HepG2 (cell line): Measurements from ENCODE around the gene TP53. TPM values are rescaled to one million over a fixed set of nuclear protein-coding genes. Genes with fewer than 3 reads are reported as not detected.
A peak's percentile ranks its signal among the peaks of the same experiment; 100 is the strongest.

Source experiments
- ARID4A ChIP-seq: sonication (generic); formaldehyde crosslinking; IDR thresholded peaks from 2 replicates; pipeline ENCODE4 v1.5.0; 2020; ENCODE audit warnings: mild to moderate bottlenecking, missing genetic modification reagents, borderline replicate concordance
- ARNT ChIP-seq: fragments of 450-650 bp; IDR thresholded peaks from 2 replicates; pipeline ENCODE4 v1.6.1; 2017
- ATF1 ChIP-seq: IDR thresholded peaks from 2 replicates; pipeline ENCODE4 v1.6.1; 2016; ENCODE audit warnings: mild to moderate bottlenecking, control low read depth
- ELF3 ChIP-seq: IDR thresholded peaks from 2 replicates; pipeline ENCODE4 v1.6.1; 2016; ENCODE audit warnings: missing genetic modification reagents, missing compliant biosample characterization
- GABPB1 ChIP-seq: IDR thresholded peaks from 2 replicates; pipeline ENCODE4 v1.6.1; 2016; ENCODE audit warnings: mild to moderate bottlenecking, missing genetic modification reagents, moderate library complexity, missing compliant biosample characterization
- GATA4 ChIP-seq: sonication (generic); IDR thresholded peaks from 2 replicates; pipeline ENCODE4 v1.6.1; 2016; ENCODE audit warnings: antibody characterized with exemption, low read depth, borderline replicate concordance
- IRF9 ChIP-seq: sonication (generic); formaldehyde crosslinking; IDR thresholded peaks from 2 replicates; pipeline ENCODE4 v1.8.0; 2022; ENCODE audit warnings: missing genetic modification reagents, mild to moderate bottlenecking, borderline replicate concordance
- JARID2 ChIP-seq: sonication (generic); formaldehyde crosslinking; IDR thresholded peaks from 2 replicates; pipeline ENCODE4 v1.8.1; 2023; ENCODE audit warnings: missing genetic modification reagents, inconsistent platforms; ENCODE audit not compliant: insufficient replicate concordance
- KLF16 ChIP-seq, 2 experiments: sonication (generic) in 1 of 2; formaldehyde crosslinking in 1 of 2; IDR thresholded peaks; 2 replicates each; pipeline versions ENCODE4 v1.6.1 to v1.8.0; 2016 to 2023; ENCODE audit warnings: missing genetic modification reagents in 2 of 2, missing compliant biosample characterization in 1 of 2
- KMT2B ChIP-seq: IDR thresholded peaks from 2 replicates; pipeline ENCODE4 v1.6.1; 2016; ENCODE audit warnings: missing genetic modification reagents, missing compliant biosample characterization
- NKX3-1 ChIP-seq: sonication (generic); formaldehyde crosslinking; IDR thresholded peaks from 2 replicates; pipeline ENCODE4 v1.5.0; 2020; ENCODE audit warnings: missing genetic modification reagents
- RAD21 ChIP-seq: fragments of 450-650 bp; formaldehyde crosslinking; IDR thresholded peaks from 2 replicates; pipeline ENCODE4 v1.5.0; 2020; ENCODE audit warnings: mild to moderate bottlenecking
- REL ChIP-seq: sonication (generic); formaldehyde crosslinking; conservative IDR thresholded peaks from 2 replicates; pipeline ENCODE4 v1.8.0; 2022; ENCODE audit warnings: mild to moderate bottlenecking, missing genetic modification reagents, moderate library complexity
- SIN3B ChIP-seq: fragments of 150-350 bp; IDR thresholded peaks from 2 replicates; pipeline ENCODE4 v1.6.1; 2014; ENCODE audit warnings: low read length
- SMARCC2 ChIP-seq: fragments of 450-650 bp; IDR thresholded peaks from 2 replicates; pipeline ENCODE4 v1.6.1; 2017; ENCODE audit warnings: antibody characterized with exemption, mild to moderate bottlenecking
- SNAI1 ChIP-seq: sonication (generic); formaldehyde crosslinking; IDR thresholded peaks from 2 replicates; pipeline ENCODE4 v1.5.0; 2020; ENCODE audit warnings: mild to moderate bottlenecking, missing genetic modification reagents, borderline replicate concordance
- TOE1 ChIP-seq: sonication (generic); formaldehyde crosslinking; IDR thresholded peaks from 2 replicates; pipeline ENCODE4 v1.4.0; 2020; ENCODE audit warnings: mild to moderate bottlenecking, missing genetic modification reagents
- ZKSCAN8 ChIP-seq: IDR thresholded peaks from 2 replicates; pipeline ENCODE4 v1.6.1; 2016; ENCODE audit warnings: borderline replicate concordance, missing genetic modification reagents, missing compliant biosample characterization
- ZNF343 ChIP-seq: sonication (generic); formaldehyde crosslinking; IDR thresholded peaks from 2 replicates; pipeline ENCODE4 v1.4.0; 2020; ENCODE audit warnings: mild to moderate bottlenecking, missing genetic modification reagents
- ZNF616 ChIP-seq: sonication (generic); formaldehyde crosslinking; IDR thresholded peaks from 2 replicates; pipeline ENCODE4 v1.5.0; 2020; ENCODE audit warnings: low read depth, mild to moderate bottlenecking, missing genetic modification reagents
- ZNF75D ChIP-seq: sonication (generic); formaldehyde crosslinking; IDR thresholded peaks from 2 replicates; pipeline ENCODE4 v1.8.1; 2023; ENCODE audit warnings: missing genetic modification reagents, mild to moderate bottlenecking, borderline replicate concordance
- ZNF772 ChIP-seq: sonication (generic); formaldehyde crosslinking; IDR thresholded peaks from 2 replicates; pipeline ENCODE4 v1.5.0; 2020; ENCODE audit warnings: mild to moderate bottlenecking, missing genetic modification reagents
- ZNF776 ChIP-seq: sonication (generic); formaldehyde crosslinking; IDR thresholded peaks from 2 replicates; pipeline ENCODE4 v1.4.0; 2020; ENCODE audit warnings: mild to moderate bottlenecking, missing genetic modification reagents
- polyA plus RNA-seq, 8 experiments: library from polyadenylated mRNA; depleted of rRNA in 3 of 8; stranded (reverse) in 7 of 8; unstranded in 1 of 8; fragments of >200 nt; fragmentation: Illumina TruSeq in 4 of 8; extraction: Trizol in 4 of 8; gene quantifications; 2 replicates each; pipeline versions ENCODE4 v1.2.1 to v1.2.3, GENCODE V29; 2011 to 2016; ENCODE audit warnings: low read depth in 4 of 8, missing spikeins in 1 of 8, mixed read lengths in 1 of 8; ENCODE audit not compliant: insufficient read depth in 1 of 8
- total RNA-seq, 5 experiments: library from RNA; depleted of rRNA; stranded (reverse); fragments of >200 nt; fragmentation: Illumina TruSeq; extraction: Trizol; gene quantifications; 2 replicates each; pipeline ENCODE4 v1.2.3, GENCODE V29; 2016; ENCODE audit warnings: low read depth in 1 of 5
- TF ChIP-seq, protein P1 (sequence below): IDR thresholded peaks from 2 replicates; pipeline ENCODE4 v1.6.1; 2016; ENCODE audit warnings: missing compliant biosample characterization, missing genetic modification reagents, borderline replicate concordance
- TF ChIP-seq, protein P2 (sequence below): sonication (generic); formaldehyde crosslinking; IDR thresholded peaks from 2 replicates; pipeline ENCODE4 v1.4.0; 2020; ENCODE audit warnings: missing genetic modification reagents

TP53 gene
- total and polyA plus RNA-seq, 2 of the 13 experiments (the other 11 are each of a cell fraction or from before 2014, with no cell fraction given) = 17.1 to 29.9 TPM

DNA sequence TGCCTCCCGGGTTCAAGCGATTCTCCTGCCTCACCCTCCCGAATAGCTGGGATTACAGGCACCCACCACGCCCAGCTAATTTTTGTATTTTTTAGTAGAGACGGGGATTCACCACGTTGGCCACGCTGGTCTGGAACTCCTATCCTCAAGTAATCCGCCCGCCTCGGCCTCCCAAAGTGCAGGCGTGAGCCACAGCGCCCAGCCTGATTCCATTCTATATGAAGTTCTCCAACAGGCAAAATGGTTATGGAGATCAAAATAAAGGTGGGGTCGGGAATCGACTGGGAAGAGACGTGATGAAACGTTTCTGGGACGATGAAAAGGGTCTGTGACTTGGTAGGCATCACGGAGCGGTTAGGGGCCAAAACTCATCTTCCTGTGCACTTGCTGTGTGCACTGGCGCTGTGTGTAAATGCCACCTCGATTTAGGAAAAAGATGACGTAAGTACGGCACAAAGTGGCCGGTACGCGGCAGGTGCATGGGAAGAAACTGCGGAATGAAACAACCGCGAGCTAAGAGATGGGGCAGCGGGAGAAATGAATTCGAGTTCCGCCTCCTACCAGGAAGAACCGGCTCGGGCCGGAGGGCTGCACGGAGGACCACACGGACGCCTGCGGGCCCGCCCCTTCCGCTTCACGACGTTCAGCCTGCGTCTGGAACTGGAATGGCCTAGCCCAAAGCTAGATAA lies 1.6 kb downstream of the TP53 start (continued):
- TF ChIP-seq ARID4A (CRISPR knock-in tag) (peak; percentile 66), ELF3 (peak; percentile 95), TOE1 (CRISPR knock-in tag) (no peak), ZNF75D (CRISPR knock-in tag) (no peak), ZNF772 (CRISPR knock-in tag) (0 out of 2 replicates have a peak, but pooled peaks have one; percentile 18), ZNF616 (CRISPR knock-in tag) (0 out of 2 replicates have a peak, but pooled peaks have one; percentile 59), ATF1 (peak; percentile 17), KMT2B (CRISPR knock-in tag) (peak; percentile 87; the same call in 1 of the 2 replicates), GABPB1 (peak; percentile 93), RAD21 (CRISPR knock-in tag) (0 out of 2 replicates have a peak, but pooled peaks have one; percentile 9), JARID2 (CRISPR knock-in tag) (no peak), SNAI1 (CRISPR knock-in tag) (no peak), KLF16 (CRISPR knock-in tag; IDR thresholded peaks at IDR 0.05) (peak in 1 of 2 experiments; percentile 63; a peak in 1 of 4 replicates), ARNT (no peak), SMARCC2 (no peak), ZKSCAN8 (CRISPR knock-in tag) (0 out of 2 replicates have a peak, but pooled peaks have one; percentile 3), NKX3-1 (CRISPR knock-in tag) (no peak), SIN3B (0 out of 2 replicates have a peak, but pooled peaks have one; percentile 58), IRF9 (CRISPR knock-in tag) (no peak; the same call in 1 of the 2 replicates), ZNF776 (CRISPR knock-in tag) (no peak), GATA4 (no peak), ZNF343 (CRISPR knock-in tag) (no peak), REL (CRISPR knock-in tag) (no peak)
- TF ChIP-seq, protein P1, sequence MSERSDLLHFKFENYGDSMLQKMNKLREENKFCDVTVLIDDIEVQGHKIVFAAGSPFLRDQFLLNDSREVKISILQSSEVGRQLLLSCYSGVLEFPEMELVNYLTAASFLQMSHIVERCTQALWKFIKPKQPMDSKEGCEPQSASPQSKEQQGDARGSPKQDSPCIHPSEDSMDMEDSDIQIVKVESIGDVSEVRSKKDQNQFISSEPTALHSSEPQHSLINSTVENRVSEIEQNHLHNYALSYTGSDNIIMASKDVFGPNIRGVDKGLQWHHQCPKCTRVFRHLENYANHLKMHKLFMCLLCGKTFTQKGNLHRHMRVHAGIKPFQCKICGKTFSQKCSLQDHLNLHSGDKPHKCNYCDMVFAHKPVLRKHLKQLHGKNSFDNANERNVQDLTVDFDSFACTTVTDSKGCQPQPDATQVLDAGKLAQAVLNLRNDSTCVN (CRISPR knock-in tag) = no peak; the same call in none of the 2 replicates
- TF ChIP-seq, protein P2, sequence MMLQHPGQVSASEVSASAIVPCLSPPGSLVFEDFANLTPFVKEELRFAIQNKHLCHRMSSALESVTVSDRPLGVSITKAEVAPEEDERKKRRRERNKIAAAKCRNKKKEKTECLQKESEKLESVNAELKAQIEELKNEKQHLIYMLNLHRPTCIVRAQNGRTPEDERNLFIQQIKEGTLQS (CRISPR knock-in tag) = 0 out of 2 replicates have a peak, but pooled peaks have one; percentile 12
